Measurements from ENCODE around the gene MTARC2.
"Not testable (repeated sequence)": the region's sequence is repeated elsewhere in the genome, so short reads cannot be mapped to it uniquely, and the experiment has no call there.

DNA sequence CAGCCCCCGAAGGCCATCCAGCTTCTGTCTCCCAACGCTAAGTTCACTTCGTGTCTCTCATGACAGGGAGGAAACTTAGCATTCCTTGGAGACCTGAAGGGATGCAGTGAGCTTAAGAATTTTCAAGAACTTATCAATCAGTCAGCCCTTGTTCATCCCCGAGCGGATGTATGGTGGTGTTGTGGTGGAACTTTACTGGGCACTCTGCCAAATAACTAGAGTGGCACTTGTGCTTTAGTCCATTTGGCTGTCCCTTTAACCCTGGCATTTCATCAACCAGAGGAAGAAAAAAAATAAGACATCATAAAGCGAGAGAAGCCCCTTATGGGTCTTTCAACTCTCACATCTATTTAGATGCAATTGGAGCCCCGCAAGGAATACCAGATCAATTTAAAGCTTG lies 26.9 kb upstream of the MTARC2 start:
- TF ChIP-seq, protein P1, sequence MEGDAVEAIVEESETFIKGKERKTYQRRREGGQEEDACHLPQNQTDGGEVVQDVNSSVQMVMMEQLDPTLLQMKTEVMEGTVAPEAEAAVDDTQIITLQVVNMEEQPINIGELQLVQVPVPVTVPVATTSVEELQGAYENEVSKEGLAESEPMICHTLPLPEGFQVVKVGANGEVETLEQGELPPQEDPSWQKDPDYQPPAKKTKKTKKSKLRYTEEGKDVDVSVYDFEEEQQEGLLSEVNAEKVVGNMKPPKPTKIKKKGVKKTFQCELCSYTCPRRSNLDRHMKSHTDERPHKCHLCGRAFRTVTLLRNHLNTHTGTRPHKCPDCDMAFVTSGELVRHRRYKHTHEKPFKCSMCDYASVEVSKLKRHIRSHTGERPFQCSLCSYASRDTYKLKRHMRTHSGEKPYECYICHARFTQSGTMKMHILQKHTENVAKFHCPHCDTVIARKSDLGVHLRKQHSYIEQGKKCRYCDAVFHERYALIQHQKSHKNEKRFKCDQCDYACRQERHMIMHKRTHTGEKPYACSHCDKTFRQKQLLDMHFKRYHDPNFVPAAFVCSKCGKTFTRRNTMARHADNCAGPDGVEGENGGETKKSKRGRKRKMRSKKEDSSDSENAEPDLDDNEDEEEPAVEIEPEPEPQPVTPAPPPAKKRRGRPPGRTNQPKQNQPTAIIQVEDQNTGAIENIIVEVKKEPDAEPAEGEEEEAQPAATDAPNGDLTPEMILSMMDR (IDR thresholded peaks at IDR 0.05): not testable (repeated sequence)
- TF ChIP-seq ZFX (IDR thresholded peaks at IDR 0.05; ENCODE audit: borderline replicate concordance): not testable (repeated sequence)

Measured in 22Rv1 (cell line).